Trophoblast cell (in vitro differentiated cells and primary cell): ENCODE results near the gene LONP2. TPM values are rescaled to one million over a fixed set of nuclear protein-coding genes. Genes with fewer than 3 reads are reported as not detected.

Experiments used
- DNase-seq, 2 donors: peaks; one replicate each; pipeline ENCODE4 v3.0.0-alpha.2; 2016
- H2AFZ ChIP-seq: 2 replicates; pipeline ENCODE4 v1.6.1; 2013; ENCODE audit warnings: low read length, moderate library complexity, mild to moderate bottlenecking; ENCODE audit not compliant: insufficient read depth, poor library complexity
- H2AK5ac ChIP-seq: 2 replicates; pipeline ENCODE4 v1.6.1; 2013; ENCODE audit warnings: mild to moderate bottlenecking, low read length
- H2BK120ac ChIP-seq: 2 replicates; pipeline ENCODE4 v1.6.1; 2013; ENCODE audit warnings: low read length, mild to moderate bottlenecking, moderate library complexity; ENCODE audit not compliant: insufficient read depth, poor library complexity
- H2BK12ac ChIP-seq: 2 replicates; pipeline ENCODE4 v1.6.1; 2013; ENCODE audit warnings: mild to moderate bottlenecking, low read length, moderate library complexity
- H2BK5ac ChIP-seq: 2 replicates; pipeline ENCODE4 v1.6.1; 2013; ENCODE audit warnings: low read length, low read depth, moderate library complexity, mild to moderate bottlenecking; ENCODE audit not compliant: poor library complexity
- H3K14ac ChIP-seq: 2 replicates; pipeline ENCODE4 v1.6.1; 2013; ENCODE audit warnings: mild to moderate bottlenecking, low read length
- H3K18ac ChIP-seq: 2 replicates; pipeline ENCODE4 v1.6.1; 2013; ENCODE audit warnings: mild to moderate bottlenecking, low read length
- H3K23ac ChIP-seq: 2 replicates; pipeline ENCODE4 v1.6.1; 2013; ENCODE audit warnings: low read length
- H3K27ac ChIP-seq: 2 replicates; pipeline ENCODE4 v1.5.1; 2013; ENCODE audit warnings: low read depth, mild to moderate bottlenecking, inconsistent platforms, low read length, moderate library complexity
- H3K27me3 ChIP-seq: 2 replicates; pipeline ENCODE4 v1.6.1; 2013; ENCODE audit warnings: inconsistent platforms, mild to moderate bottlenecking, low read length, moderate library complexity; ENCODE audit not compliant: insufficient read depth
- H3K36me3 ChIP-seq, 2 experiments: 1 replicate in 1 of 2; 2 replicates in 1 of 2; pipeline ENCODE4 v1.6.1; 2013; ENCODE audit warnings: low read length in 2 of 2, mild to moderate bottlenecking in 2 of 2, moderate library complexity in 1 of 2; ENCODE audit not compliant: insufficient read depth in 2 of 2, control insufficient read depth in 1 of 2
- H3K4ac ChIP-seq: 2 replicates; pipeline ENCODE4 v1.6.1; 2013; ENCODE audit warnings: low read depth, mild to moderate bottlenecking, low read length, moderate library complexity
- H3K4me1 ChIP-seq, 2 experiments: 1 replicate in 1 of 2; 2 replicates in 1 of 2; pipeline ENCODE4 v1.6.1; 2013; ENCODE audit warnings: low read length in 2 of 2, mild to moderate bottlenecking in 2 of 2, moderate library complexity in 1 of 2; ENCODE audit not compliant: insufficient read depth in 2 of 2, control insufficient read depth in 1 of 2
- H3K4me2 ChIP-seq: 2 replicates; pipeline ENCODE4 v1.6.1; 2013; ENCODE audit warnings: inconsistent platforms, mild to moderate bottlenecking, low read length, moderate library complexity
- H3K4me3 ChIP-seq: 2 replicates; pipeline ENCODE4 v1.5.1; 2013; ENCODE audit warnings: mild to moderate bottlenecking, low read depth, low read length, inconsistent platforms
- H3K79me1 ChIP-seq: one replicate; pipeline ENCODE4 v1.6.1; 2013; ENCODE audit warnings: low read length
- H3K79me2 ChIP-seq: 2 replicates; pipeline ENCODE4 v1.6.1; 2013; ENCODE audit warnings: low read length, mild to moderate bottlenecking; ENCODE audit not compliant: control insufficient read depth, insufficient read depth, poor library complexity
- H3K9ac ChIP-seq: 2 replicates; pipeline ENCODE4 v1.6.1; 2013; ENCODE audit warnings: mild to moderate bottlenecking, low read length
- H3K9me3 ChIP-seq: 2 replicates; pipeline ENCODE4 v1.6.1; 2013; ENCODE audit warnings: low read depth, mild to moderate bottlenecking, control low read depth, inconsistent platforms, low read length; ENCODE audit not compliant: insufficient read depth
- H4K12ac ChIP-seq: 2 replicates; pipeline ENCODE4 v1.6.1; 2013; ENCODE audit warnings: low read depth, mild to moderate bottlenecking, low read length, moderate library complexity
- H4K8ac ChIP-seq: 2 replicates; pipeline ENCODE4 v1.6.1; 2013; ENCODE audit warnings: low read depth, mild to moderate bottlenecking, low read length, moderate library complexity
- H4K91ac ChIP-seq: one replicate; pipeline ENCODE4 v1.6.1; 2013; ENCODE audit warnings: low read depth, mild to moderate bottlenecking, low read length, moderate library complexity
- WGBS: extraction: QIAGEN DNeasy Blood & Tissue Kit; methylation state at CpG from one replicate; pipeline ENCODE4 v1.1.7; 2013; ENCODE audit warnings: missing lambda C conversion rate; ENCODE audit not compliant: insufficient read length, insufficient coverage; ENCODE audit errors: extremely low coverage; 5-methylcytosine and 5-hydroxymethylcytosine counted together
- polyA plus RNA-seq: library from polyadenylated mRNA; stranded (reverse); fragments of 200-250 nt; gene quantifications from 2 replicates; pipeline ENCODE4 v1.2.3, GENCODE V29; 2013

Gene LONP2, protein sequence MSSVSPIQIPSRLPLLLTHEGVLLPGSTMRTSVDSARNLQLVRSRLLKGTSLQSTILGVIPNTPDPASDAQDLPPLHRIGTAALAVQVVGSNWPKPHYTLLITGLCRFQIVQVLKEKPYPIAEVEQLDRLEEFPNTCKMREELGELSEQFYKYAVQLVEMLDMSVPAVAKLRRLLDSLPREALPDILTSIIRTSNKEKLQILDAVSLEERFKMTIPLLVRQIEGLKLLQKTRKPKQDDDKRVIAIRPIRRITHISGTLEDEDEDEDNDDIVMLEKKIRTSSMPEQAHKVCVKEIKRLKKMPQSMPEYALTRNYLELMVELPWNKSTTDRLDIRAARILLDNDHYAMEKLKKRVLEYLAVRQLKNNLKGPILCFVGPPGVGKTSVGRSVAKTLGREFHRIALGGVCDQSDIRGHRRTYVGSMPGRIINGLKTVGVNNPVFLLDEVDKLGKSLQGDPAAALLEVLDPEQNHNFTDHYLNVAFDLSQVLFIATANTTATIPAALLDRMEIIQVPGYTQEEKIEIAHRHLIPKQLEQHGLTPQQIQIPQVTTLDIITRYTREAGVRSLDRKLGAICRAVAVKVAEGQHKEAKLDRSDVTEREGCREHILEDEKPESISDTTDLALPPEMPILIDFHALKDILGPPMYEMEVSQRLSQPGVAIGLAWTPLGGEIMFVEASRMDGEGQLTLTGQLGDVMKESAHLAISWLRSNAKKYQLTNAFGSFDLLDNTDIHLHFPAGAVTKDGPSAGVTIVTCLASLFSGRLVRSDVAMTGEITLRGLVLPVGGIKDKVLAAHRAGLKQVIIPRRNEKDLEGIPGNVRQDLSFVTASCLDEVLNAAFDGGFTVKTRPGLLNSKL
- polyA plus RNA-seq: 16.8 and 17.0 TPM in 2 replicates

DNA sequence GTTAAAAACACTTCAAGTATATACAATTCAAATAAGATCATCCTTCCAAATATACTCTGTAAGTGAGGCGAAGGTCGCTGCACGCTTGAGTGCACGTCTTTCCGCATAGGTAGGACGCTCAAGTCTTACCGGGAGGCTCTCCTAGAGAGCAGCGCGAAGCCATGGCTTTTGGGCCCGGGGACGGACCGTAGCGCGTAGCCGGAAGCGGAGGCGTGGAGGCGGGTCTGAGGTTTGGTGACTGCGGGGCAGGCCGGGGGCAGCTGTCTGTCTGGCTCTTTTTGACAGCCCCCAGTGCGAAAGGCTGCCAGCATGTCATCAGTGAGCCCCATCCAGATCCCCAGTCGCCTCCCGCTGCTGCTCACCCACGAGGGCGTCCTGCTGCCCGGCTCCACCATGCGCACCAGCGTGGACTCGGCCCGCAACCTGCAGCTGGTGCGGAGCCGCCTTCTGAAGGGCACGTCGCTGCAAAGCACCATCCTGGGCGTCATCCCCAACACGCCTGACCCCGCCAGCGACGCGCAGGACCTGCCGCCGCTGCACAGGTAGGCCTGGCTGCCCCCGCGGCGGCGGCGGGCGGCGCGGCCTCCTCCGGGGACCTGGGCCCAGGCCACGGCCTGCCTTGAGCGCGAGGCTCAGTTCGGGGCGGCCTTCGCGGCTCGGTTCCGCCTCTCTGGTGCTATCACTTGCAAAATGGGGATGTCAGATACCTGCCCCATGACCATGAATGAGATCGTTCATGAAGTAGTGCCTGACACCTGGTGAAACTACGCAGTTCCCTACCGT lies at the start of gene LONP2:
Gene LONP2, plus strand, starts transcription at position 221 of the 783 bp plus-strand sequence. Its CDS starts 89 bp downstream, at position 310.
- Histone ChIP-seq H3K14ac (peak within 1 kb of the TSS; percentile 69), H3K27me3 (no peaks in the 10 kb centered on the region), H2AK5ac (no peak within 1 kb of the TSS), H2BK12ac (no peak within 1 kb of the TSS), H3K36me3 (peaks cover 1 to 2% of the 10 kb centered on the region in 2 experiments), H2BK5ac (peak within 1 kb of the TSS; percentile 23), H2BK120ac (peak within 1 kb of the TSS; percentile 12), H3K79me1 (peaks cover 5% of the 10 kb centered on the region), H3K4me3 (peak within 1 kb of the TSS; percentile 97), H3K23ac (no peak within 1 kb of the TSS), H3K4me2 (peak within 1 kb of the TSS; percentile 87), H3K9me3 (peaks cover 2% of the 10 kb centered on the region), H3K9ac (peak within 1 kb of the TSS; percentile 89), H3K4ac (peak within 1 kb of the TSS; percentile 37), H3K4me1 (peaks cover 4% of the 10 kb centered on the region in 2 experiments), H4K12ac (peak within 1 kb of the TSS; percentile 95), H3K27ac (peak within 1 kb of the TSS; percentile 29), H3K18ac (peak within 1 kb of the TSS; percentile 66), H4K8ac (peak within 1 kb of the TSS; percentile 88), H2AFZ (peak within 1 kb of the TSS; percentile 63), H3K79me2 (peaks cover 6% of the 10 kb centered on the region), H4K91ac (peak within 1 kb of the TSS; percentile 73)
- peak; percentile 94 to 97 for DNase-seq
- no CpG with 5 or more reads among the region's 63 CpGs for WGBS

DNA sequence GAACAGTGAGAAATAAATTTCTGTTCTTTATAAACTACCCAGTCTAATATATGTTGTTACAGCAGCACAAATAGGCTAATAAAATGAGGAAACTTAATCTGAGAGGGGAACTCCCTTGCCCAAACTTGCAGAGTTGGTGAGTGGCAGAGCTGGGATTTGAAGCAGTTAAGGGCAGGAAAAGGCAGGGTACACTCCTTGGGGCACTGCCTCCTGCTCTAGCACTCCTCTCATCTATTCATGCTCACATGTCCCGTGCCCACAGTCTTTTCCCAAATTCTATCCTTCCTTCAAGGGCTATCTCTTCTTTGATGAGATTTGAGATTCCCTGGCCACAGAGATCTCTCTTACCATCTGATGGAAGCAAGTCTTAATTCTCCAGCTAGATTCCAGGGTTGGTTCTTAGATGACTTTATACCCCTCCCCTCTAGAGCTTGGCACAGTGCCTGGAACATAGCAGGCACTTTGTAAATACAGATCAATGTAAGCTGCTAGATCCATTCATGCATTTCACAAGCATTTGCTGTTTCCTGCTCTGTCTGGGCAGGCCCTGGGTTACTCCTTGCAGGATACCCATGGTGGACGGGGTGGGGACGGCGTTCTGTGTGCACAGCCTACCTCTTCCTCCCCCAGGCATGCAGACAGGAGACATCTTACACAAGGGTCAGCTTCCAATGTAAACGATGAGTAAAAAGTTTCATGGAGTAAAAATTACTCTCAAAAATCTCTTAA lies 49.1 kb upstream of the LONP2 start:
- Histone ChIP-seq H3K27me3 (no peaks in the 10 kb centered on the region), H3K9me3 (no peaks in the 10 kb centered on the region), H3K23ac (no peak overlapping the region), H3K4me3 (no peak overlapping the region), H2BK12ac (no peak overlapping the region), H3K4me1 (no peaks in the 10 kb centered on the region), H3K9ac (no peak overlapping the region), H4K8ac (no peak overlapping the region), H3K79me1 (no peaks in the 10 kb centered on the region), H3K36me3 (no peaks in the 10 kb centered on the region), H3K27ac (no peak overlapping the region), H3K4ac (no peak overlapping the region), H4K12ac (no peak overlapping the region), H3K14ac (no peak overlapping the region), H3K79me2 (no peaks in the 10 kb centered on the region), H3K4me2 (no peak overlapping the region), H2AK5ac (no peak overlapping the region), H3K18ac (no peak overlapping the region), H2BK5ac (no peak overlapping the region), H4K91ac (no peak overlapping the region), H2BK120ac (no peak overlapping the region), H2AFZ (no peak overlapping the region)
- no peak for DNase-seq
- no CpG with 5 or more reads among the region's 5 CpGs for WGBS

DNA sequence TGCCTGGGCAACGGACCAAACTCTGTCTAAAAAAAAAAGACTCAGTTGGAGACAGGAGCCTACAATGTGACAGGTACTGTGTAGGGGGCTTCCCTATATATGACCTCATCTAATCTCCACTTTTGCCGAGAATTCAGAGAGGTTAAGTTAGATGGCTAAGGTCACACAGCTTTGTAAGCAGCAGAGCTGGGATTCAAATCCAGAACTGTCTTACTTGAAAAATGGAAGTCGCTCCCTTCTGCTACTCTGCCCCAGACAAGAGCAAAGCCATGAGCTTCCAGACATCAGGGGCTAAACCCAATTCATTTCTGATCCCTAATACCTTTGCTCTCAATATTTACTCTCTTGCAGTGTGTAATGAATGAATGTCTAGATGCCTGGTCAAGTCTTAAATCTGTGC lies 46.8 kb upstream of the LONP2 start:
- no peak overlapping the region for H3K23ac ChIP-seq
- H2AFZ ChIP-seq: no peak overlapping the region
- H3K4me1 ChIP-seq: no peaks in the 10 kb centered on the region
- no peak overlapping the region for H2BK5ac ChIP-seq
- H2AK5ac ChIP-seq: no peak overlapping the region
- no peak overlapping the region for H3K27ac ChIP-seq
- no peak overlapping the region for H3K4me3 ChIP-seq
- no peak overlapping the region for H4K12ac ChIP-seq
- H3K79me1 ChIP-seq: no peaks in the 10 kb centered on the region
- H3K9ac ChIP-seq: no peak overlapping the region
- no peak overlapping the region for H3K4me2 ChIP-seq
- no peak overlapping the region for H4K91ac ChIP-seq
- H3K79me2 ChIP-seq: no peaks in the 10 kb centered on the region
- no peak overlapping the region for H3K14ac ChIP-seq
- no peak overlapping the region for H3K18ac ChIP-seq
- DNase-seq: no peak
- no peaks in the 10 kb centered on the region for H3K27me3 ChIP-seq
- H3K36me3 ChIP-seq: no peaks in the 10 kb centered on the region
- no peak overlapping the region for H3K4ac ChIP-seq
- H2BK120ac ChIP-seq: no peak overlapping the region
- H3K9me3 ChIP-seq: no peaks in the 10 kb centered on the region
- H4K8ac ChIP-seq: no peak overlapping the region
- WGBS: no CpG with 5 or more reads among the region's 3 CpGs
- H2BK12ac ChIP-seq: no peak overlapping the region
